Left lung (tissue), 10 donors: ENCODE data around the gene OGG1. TPM values are rescaled to one million over a fixed set of nuclear protein-coding genes. Genes with fewer than 3 reads are reported as not detected.

Source experiments
- ATAC-seq: fragments of 200-7000 bp; cut with Tn5 transposase; one replicate; pipeline ENCODE4 v1.9.1; 2020; ENCODE audit warnings: moderate library complexity
- DNase-seq, 4 donors: peaks; one replicate each; pipeline ENCODE4 v3.0.0-alpha.2; 2013 to 2020
- H3K27ac ChIP-seq, 2 donors: fragments of 200-600 bp; sonication (generic) in 1 of 2; one replicate each; pipeline versions ENCODE4 v1.5.0 to v1.8.0; 2020 to 2021
- H3K27me3 ChIP-seq, 2 donors: fragments of 200-600 bp; sonication (generic) in 1 of 2; one replicate each; pipeline versions ENCODE4 v1.5.0 to v1.8.0; 2020 to 2021
- H3K36me3 ChIP-seq, 2 donors: fragments of 200-600 bp; sonication (generic) in 1 of 2; one replicate each; pipeline versions ENCODE4 v1.5.0 to v1.8.0; 2020 to 2021
- H3K4me1 ChIP-seq, 2 donors: fragments of 200-600 bp; one replicate each; pipeline ENCODE4 v1.8.0; 2021
- H3K4me3 ChIP-seq, 2 donors: fragments of 200-600 bp; sonication (generic) in 1 of 2; one replicate each; pipeline versions ENCODE4 v1.5.0 to v1.8.0; 2020 to 2021; ENCODE audit warnings: mild to moderate bottlenecking in 1 of 2
- H3K9me3 ChIP-seq, 2 donors: fragments of 200-600 bp; sonication (generic) in 1 of 2; one replicate each; pipeline versions ENCODE4 v1.5.0 to v1.8.0; 2020 to 2021
- CTCF ChIP-seq, 2 donors: fragments of 200-600 bp; sonication (generic) in 1 of 2; IDR thresholded peaks; one replicate each; pipeline versions ENCODE4 v1.5.0 to v1.8.0; 2021; ENCODE audit warnings: antibody characterized with exemption in 2 of 2
- intact Hi-C, 2 donors: fragments of 100-400 bp; cut with DNase I; formaldehyde crosslinking; loops; one replicate each; pipeline versions ENCODE4 v1.11.2 to v1.14.2; 2022
- polyA plus RNA-seq, 6 donors: library from polyadenylated mRNA; unstranded; fragments of 120-200 nt; gene quantifications; one replicate each; pipeline ENCODE4 v1.2.1, GENCODE V29; 2013; ENCODE audit not compliant: insufficient read length in 6 of 6
- total RNA-seq, 2 donors: library from RNA; stranded (reverse); fragmentation: NEBNext Ultra II Directional; extraction: Animal tissue kit (Norgen Biotek cat#: 25700); gene quantifications; one replicate each; pipeline ENCODE4 v1.2.1, GENCODE V29; 2021
- donor health status: DM: no; HTN: yes; CAD: no.
- donor health status: DM: no; HTN: no; CAD: no.

OGG1 gene
- total and polyA plus RNA-seq, 8 donors = 19.9 to 73.1 (median 68.8) TPM

GRCh38 chr3:9732080-9732739 lies 17.5 kb upstream of the OGG1 start:
- peaks cover 12 to 48% of the 10 kb centered on the region in 2 donors for H3K4me1 ChIP-seq
- no peak for TF ChIP-seq CTCF (IDR thresholded peaks at IDR 0.05)
- H3K27me3 ChIP-seq = no peaks in the 10 kb centered on the region
- peaks cover 0 to 31% of the 10 kb centered on the region in 2 donors for H3K36me3 ChIP-seq
- intact Hi-C loops = no loop called here
- peak overlapping the region; percentile 97 to 99 for H3K4me3 ChIP-seq
- H3K9me3 ChIP-seq = no peaks in the 10 kb centered on the region
- peak overlapping the region; percentile 98 for H3K27ac ChIP-seq
- ATAC-seq (peak; percentile 1), DNase-seq (peak in 1 of 4 donors; percentile 51)

GRCh38 chr3:9732740-9733115 lies 17.0 kb upstream of the OGG1 start:
- H3K9me3 ChIP-seq = no peaks in the 10 kb centered on the region
- no peaks in the 10 kb centered on the region for H3K27me3 ChIP-seq
- H3K36me3 ChIP-seq = peaks cover 0 to 36% of the 10 kb centered on the region in 2 donors
- peaks cover 12 to 51% of the 10 kb centered on the region in 2 donors for H3K4me1 ChIP-seq
- peak overlapping the region; percentile 97 to 99 for H3K4me3 ChIP-seq
- DNase-seq (no peak), ATAC-seq (no peak)
- no peak for TF ChIP-seq CTCF (IDR thresholded peaks at IDR 0.05)
- peak overlapping the region in 1 of 2 donors; percentile 98 for H3K27ac ChIP-seq
- intact Hi-C loops = no loop called here

- Histone ChIP-seq H3K4me3 (no peak overlapping the region), H3K4me1 (peaks cover 12 to 44% of the 10 kb centered on the region in 2 donors), H3K27ac (no peak overlapping the region), H3K27me3 (no peaks in the 10 kb centered on the region), H3K36me3 (peaks cover 0 to 77% of the 10 kb centered on the region in 2 donors), H3K9me3 (no peaks in the 10 kb centered on the region)
- no peak for ATAC-seq
- TF ChIP-seq CTCF (IDR thresholded peaks at IDR 0.05) = no peak
- intact Hi-C loops = no loop called here
- no peak for DNase-seq
Measured at GRCh38 chr3:9736831-9737230, 12.9 kb upstream of the OGG1 start.

GRCh38 chr3:9739181-9739580 lies 10.6 kb upstream of the OGG1 start:
- H3K4me3 ChIP-seq = no peak overlapping the region
- DNase-seq (no peak), ATAC-seq (no peak)
- TF ChIP-seq CTCF (IDR thresholded peaks at IDR 0.05) = no peak
- H3K9me3 ChIP-seq = no peaks in the 10 kb centered on the region
- peaks cover 0 to 23% of the 10 kb centered on the region in 2 donors for H3K4me1 ChIP-seq
- H3K27me3 ChIP-seq = no peaks in the 10 kb centered on the region
- no peak overlapping the region for H3K27ac ChIP-seq
- H3K36me3 ChIP-seq = peaks cover 0 to 100% of the 10 kb centered on the region in 2 donors
- intact Hi-C loops = no loop called here

GRCh38 chr3:9742560-9742959 lies 7.2 kb upstream of the OGG1 start:
- H3K9me3 ChIP-seq = no peaks in the 10 kb centered on the region
- no peaks in the 10 kb centered on the region for H3K27me3 ChIP-seq
- DNase-seq (no peak), ATAC-seq (no peak)
- no peak overlapping the region for H3K4me3 ChIP-seq
- TF ChIP-seq CTCF (IDR thresholded peaks at IDR 0.05) = no peak
- H3K36me3 ChIP-seq = peaks cover 0 to 100% of the 10 kb centered on the region in 2 donors
- intact Hi-C loops = no loop called here
- H3K4me1 ChIP-seq = no peaks in the 10 kb centered on the region
- H3K27ac ChIP-seq = no peak overlapping the region
